Measurements from ENCODE around the gene HMGB3.

DNA sequence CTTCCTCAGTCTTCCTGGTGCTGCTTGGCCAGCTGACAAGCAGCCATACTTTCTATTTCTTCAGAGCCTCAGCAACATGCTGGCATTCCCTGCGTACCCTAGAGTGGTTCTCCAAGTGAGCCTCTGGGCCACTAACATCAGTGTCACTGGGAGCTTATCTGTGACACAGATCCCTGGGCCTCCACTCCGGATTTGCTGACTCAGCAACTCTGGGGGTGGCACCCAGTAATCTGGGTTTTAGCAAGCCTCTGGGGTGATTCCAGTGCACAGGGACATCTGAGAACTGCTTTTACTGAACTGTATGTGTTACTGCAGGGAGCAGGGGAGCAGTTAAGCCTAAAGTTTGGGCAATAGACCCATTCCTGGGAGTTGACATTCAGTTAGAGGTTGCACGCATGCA, 28.2 kb upstream of the HMGB3 start:
- TF ChIP-seq, protein P1, sequence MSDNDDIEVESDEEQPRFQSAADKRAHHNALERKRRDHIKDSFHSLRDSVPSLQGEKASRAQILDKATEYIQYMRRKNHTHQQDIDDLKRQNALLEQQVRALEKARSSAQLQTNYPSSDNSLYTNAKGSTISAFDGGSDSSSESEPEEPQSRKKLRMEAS (IDR thresholded peaks at IDR 0.05), result no peak
- TF ChIP-seq RFX5 (IDR thresholded peaks at IDR 0.05), result no peak
- TF ChIP-seq RAD21 (conservative IDR thresholded peaks at IDR 0.05 in 1 of 2, IDR thresholded peaks at IDR 0.05 in 1 of 2), result no peak
- TF ChIP-seq, protein P2, sequence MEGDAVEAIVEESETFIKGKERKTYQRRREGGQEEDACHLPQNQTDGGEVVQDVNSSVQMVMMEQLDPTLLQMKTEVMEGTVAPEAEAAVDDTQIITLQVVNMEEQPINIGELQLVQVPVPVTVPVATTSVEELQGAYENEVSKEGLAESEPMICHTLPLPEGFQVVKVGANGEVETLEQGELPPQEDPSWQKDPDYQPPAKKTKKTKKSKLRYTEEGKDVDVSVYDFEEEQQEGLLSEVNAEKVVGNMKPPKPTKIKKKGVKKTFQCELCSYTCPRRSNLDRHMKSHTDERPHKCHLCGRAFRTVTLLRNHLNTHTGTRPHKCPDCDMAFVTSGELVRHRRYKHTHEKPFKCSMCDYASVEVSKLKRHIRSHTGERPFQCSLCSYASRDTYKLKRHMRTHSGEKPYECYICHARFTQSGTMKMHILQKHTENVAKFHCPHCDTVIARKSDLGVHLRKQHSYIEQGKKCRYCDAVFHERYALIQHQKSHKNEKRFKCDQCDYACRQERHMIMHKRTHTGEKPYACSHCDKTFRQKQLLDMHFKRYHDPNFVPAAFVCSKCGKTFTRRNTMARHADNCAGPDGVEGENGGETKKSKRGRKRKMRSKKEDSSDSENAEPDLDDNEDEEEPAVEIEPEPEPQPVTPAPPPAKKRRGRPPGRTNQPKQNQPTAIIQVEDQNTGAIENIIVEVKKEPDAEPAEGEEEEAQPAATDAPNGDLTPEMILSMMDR (IDR thresholded peaks at IDR 0.05), result no peak
- no peak for TF ChIP-seq NFE2L2 (conservative IDR thresholded peaks at IDR 0.05; ENCODE audit: low read length)
- TF ChIP-seq, protein P3, sequence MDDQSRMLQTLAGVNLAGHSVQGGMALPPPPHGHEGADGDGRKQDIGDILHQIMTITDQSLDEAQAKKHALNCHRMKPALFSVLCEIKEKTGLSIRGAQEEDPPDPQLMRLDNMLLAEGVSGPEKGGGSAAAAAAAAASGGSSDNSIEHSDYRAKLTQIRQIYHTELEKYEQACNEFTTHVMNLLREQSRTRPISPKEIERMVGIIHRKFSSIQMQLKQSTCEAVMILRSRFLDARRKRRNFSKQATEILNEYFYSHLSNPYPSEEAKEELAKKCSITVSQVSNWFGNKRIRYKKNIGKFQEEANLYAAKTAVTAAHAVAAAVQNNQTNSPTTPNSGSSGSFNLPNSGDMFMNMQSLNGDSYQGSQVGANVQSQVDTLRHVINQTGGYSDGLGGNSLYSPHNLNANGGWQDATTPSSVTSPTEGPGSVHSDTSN (IDR thresholded peaks at IDR 0.05), result no peak
- no peak for TF ChIP-seq ZC3H11A (IDR thresholded peaks at IDR 0.05)
- no peak for TF ChIP-seq CHD2 (IDR thresholded peaks at IDR 0.05; ENCODE audit: low read length, partially characterized antibody)
